Ishikawa (cell line): ENCODE data around the gene ABCD1.

ENCODE experiments used
- FOXM1 ChIP-seq: IDR thresholded peaks from 2 replicates; pipeline ENCODE4 v1.6.1; 2012; ENCODE audit warnings: low read depth, borderline replicate concordance
- TAF1 ChIP-seq: IDR thresholded peaks from 2 replicates; pipeline ENCODE4 v1.6.1; 2012; ENCODE audit warnings: low read depth, mild to moderate bottlenecking

- TF ChIP-seq FOXM1 (no peak), TAF1 (no peak)
Measured at GRCh38 chrX:153782313-153782712, 57.7 kb downstream of the ABCD1 start.
